Neuron (in vitro differentiated cells): ENCODE data around the gene SPINT2.

ENCODE experiments used
- H2AFZ ChIP-seq: one replicate; pipeline ENCODE4 v1.6.1; 2013; ENCODE audit warnings: low read depth, mild to moderate bottlenecking, inconsistent platforms, low read length, moderate library complexity
- H3K27me3 ChIP-seq: one replicate; pipeline ENCODE4 v1.6.1; 2013; ENCODE audit warnings: low read length; ENCODE audit not compliant: insufficient read depth
- H3K36me3 ChIP-seq: one replicate; pipeline ENCODE4 v1.6.1; 2013; ENCODE audit warnings: low read length; ENCODE audit not compliant: insufficient read depth
- H3K4me1 ChIP-seq: one replicate; pipeline ENCODE4 v1.6.1; 2013; ENCODE audit warnings: low read length; ENCODE audit not compliant: insufficient read depth
- H3K4me3 ChIP-seq: 2 replicates; pipeline ENCODE4 v1.5.1; 2013; ENCODE audit warnings: mild to moderate bottlenecking, low read length, moderate library complexity
- H3K9me3 ChIP-seq: one replicate; pipeline ENCODE4 v1.6.1; 2013; ENCODE audit warnings: low read length

The SPINT2 gene

DNA sequence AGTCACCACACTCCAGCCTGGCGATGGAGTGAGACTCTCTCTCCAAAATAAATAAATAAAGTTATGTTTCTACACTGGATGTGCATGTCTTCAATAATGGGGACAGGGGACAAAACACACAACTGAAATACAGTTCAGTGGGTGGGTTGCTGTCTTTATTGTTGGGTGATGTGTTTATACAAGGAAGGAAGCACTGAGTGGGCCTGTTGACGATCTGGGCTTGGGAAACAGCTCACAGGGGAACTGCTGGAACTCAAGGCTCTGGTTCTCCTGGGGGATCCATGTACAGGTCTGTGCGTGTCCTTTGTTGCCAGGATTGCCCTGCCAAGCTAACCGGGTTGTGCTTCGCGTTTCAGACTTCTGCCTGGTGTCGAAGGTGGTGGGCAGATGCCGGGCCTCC is 18.9 kb downstream of the SPINT2 start:
- H3K4me1 ChIP-seq: peaks cover 20% of the 10 kb centered on the region
- no peak overlapping the region for H3K4me3 ChIP-seq
- no peaks in the 10 kb centered on the region for H3K27me3 ChIP-seq
- H2AFZ ChIP-seq: no peak overlapping the region
- no peaks in the 10 kb centered on the region for H3K36me3 ChIP-seq
- H3K9me3 ChIP-seq: no peaks in the 10 kb centered on the region

DNA sequence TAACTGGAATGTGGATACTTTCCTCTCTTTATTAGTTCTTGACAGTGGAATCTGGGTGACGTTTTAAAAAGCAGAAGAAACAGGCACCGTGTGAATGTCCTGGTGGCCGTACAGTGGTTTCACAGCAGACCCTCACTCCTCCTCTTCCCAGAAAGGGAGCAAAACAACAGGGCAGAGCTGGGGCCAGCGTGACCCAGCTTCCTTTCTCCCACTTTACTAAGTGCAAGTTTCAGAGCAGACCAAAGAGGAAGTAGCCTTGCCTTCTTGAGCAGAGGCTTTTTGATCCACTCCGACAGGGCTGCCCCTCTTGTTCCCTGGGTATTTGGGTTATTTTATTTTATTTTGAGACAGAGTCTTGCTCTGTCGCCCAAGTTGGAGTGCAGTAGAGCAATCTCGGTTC is 20.0 kb downstream of the SPINT2 start:
- no peaks in the 10 kb centered on the region for H3K9me3 ChIP-seq
- H3K4me3 ChIP-seq: no peak overlapping the region
- no peak overlapping the region for H2AFZ ChIP-seq
- no peaks in the 10 kb centered on the region for H3K36me3 ChIP-seq
- H3K27me3 ChIP-seq: no peaks in the 10 kb centered on the region
- peaks cover 19% of the 10 kb centered on the region for H3K4me1 ChIP-seq

DNA sequence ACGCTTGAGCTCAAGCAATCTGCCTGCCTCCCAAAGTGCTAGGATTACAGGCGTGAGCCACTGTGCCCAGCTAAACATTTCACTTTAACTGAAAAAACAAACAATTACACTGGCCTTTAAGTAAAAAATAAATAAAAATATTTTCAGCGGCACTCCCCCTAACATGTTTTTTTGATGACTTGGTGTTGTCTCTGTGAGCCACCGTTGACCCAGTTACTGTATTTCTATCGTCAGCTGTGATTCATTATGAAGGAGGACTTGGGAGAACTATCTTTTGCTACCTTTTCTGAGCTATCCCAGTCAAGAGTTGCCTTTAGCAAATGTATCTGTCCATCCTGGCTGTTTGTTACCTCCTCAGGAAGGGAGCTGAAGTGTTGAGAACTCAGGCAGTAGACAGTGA is 21.2 kb downstream of the SPINT2 start:
- no peak overlapping the region for H2AFZ ChIP-seq
- peaks cover 27% of the 10 kb centered on the region for H3K4me1 ChIP-seq
- H3K27me3 ChIP-seq: no peaks in the 10 kb centered on the region
- H3K4me3 ChIP-seq: no peak overlapping the region
- H3K9me3 ChIP-seq: no peaks in the 10 kb centered on the region
- no peaks in the 10 kb centered on the region for H3K36me3 ChIP-seq

DNA sequence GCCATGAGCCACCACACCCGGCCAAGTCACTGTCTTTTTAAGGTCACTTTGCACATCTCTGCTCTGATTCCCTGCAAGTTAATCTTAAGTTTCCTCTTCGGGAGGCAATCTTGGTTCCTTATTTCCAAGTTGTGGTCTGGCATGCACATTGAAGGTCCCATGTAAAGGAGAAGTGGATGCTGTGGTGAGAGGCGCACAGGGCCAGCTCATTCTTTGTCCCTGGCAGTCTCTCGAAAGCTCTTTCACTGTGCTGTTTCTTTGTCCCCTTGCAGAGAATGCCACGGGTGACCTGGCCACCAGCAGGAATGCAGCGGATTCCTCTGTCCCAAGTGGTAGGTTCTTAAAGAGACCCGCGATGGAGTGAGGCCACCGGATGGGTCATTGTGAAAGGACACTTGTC is 23.2 kb downstream of the SPINT2 start:
- peak overlapping the region; percentile 7 for H2AFZ ChIP-seq
- no peaks in the 10 kb centered on the region for H3K36me3 ChIP-seq
- peaks cover 27% of the 10 kb centered on the region for H3K4me1 ChIP-seq
- no peaks in the 10 kb centered on the region for H3K27me3 ChIP-seq
- no peaks in the 10 kb centered on the region for H3K9me3 ChIP-seq
- no peak overlapping the region for H3K4me3 ChIP-seq

DNA sequence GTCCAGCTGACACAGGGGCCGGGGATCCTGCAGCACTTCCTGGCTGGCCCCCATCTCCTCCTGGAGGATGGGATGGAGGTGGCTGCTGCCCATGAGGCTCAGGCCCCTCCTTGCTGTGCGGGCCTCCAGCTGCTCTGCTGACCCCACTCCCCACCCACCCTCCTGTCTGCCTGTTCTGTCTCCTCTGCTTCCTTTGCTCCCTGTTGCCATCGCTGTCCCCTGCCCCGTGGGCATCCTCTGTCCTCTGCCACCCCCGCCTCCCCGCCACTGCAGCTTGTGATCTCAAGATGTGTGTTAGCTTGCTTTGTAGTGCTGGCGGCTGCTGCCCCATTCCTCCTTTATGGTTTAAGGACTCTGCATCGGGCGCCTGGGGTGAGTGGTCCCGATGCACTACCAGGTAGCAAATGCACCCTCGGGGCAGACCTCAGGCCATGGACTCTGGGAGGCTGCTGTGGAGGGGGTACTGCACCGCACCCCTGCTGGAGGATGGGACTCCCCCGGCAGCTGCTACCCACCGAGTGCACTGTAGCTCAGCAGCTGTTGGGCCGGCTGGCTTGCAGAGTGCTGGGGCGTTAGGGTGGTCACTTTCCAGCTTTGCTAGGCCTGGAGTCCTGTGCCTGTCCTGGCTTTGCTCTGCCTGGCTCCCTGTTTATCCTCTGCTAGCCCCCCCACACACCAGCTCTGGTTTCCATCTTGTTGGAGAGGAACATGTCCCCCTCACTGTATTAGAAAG is 23.9 kb downstream of the SPINT2 start:
- Histone ChIP-seq H3K36me3 (no peaks in the 10 kb centered on the region), H3K9me3 (no peaks in the 10 kb centered on the region)

DNA sequence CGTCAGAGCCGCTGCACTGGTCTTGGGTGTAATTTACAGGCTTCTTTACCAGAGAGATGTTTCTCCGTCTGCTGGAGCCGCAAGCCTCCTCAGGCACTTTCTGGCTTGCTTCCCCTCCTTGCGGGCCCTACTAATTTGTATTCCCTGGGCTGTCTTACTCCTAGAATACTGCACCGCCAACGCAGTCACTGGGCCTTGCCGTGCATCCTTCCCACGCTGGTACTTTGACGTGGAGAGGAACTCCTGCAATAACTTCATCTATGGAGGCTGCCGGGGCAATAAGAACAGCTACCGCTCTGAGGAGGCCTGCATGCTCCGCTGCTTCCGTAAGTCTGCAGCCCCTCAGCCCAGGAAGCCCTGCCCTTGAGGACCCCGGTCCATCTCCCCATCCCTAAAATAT is 25.6 kb downstream of the SPINT2 start:
- Histone ChIP-seq H3K27me3 (no peaks in the 10 kb centered on the region), H3K4me1 (peaks cover 27% of the 10 kb centered on the region), H2AFZ (no peak overlapping the region), H3K36me3 (no peaks in the 10 kb centered on the region), H3K4me3 (no peak overlapping the region), H3K9me3 (no peaks in the 10 kb centered on the region)

More for the DNA sequence above, 23.9 kb downstream of the SPINT2 start:
- Histone ChIP-seq H3K4me3 (no peak overlapping the region), H3K27me3 (no peaks in the 10 kb centered on the region), H3K4me1 (peaks cover 27% of the 10 kb centered on the region), H2AFZ (peak overlapping the region; percentile 7)

DNA sequence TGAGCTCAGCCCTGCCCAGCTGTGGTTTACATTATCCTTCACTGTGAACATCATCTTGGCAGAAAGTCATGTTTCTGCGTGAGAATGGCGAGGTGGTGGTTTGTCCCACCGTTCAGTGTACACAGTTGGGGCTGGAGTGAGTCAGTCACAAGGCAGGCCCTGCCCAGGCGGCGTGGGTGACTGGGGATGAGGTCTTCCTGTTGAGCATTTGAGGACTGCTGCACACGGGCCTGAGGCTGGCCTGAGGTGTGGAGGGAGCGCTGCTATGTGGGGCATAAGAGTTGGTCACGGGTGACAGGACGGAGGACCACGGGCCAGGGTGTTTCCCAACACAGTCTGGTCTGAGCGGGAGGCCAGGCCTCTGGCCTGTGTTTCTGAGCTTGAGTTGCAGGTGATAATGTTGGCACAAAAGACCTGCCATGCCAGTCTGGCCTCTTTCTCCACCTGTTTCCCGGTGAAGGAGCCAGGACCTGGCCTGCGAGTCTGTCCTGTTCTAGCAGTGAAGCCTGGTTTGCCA is 26.3 kb downstream of the SPINT2 start:
- H2AFZ ChIP-seq: no peak overlapping the region
- peaks cover 27% of the 10 kb centered on the region for H3K4me1 ChIP-seq
- H3K36me3 ChIP-seq: no peaks in the 10 kb centered on the region
- H3K4me3 ChIP-seq: no peak overlapping the region
- no peaks in the 10 kb centered on the region for H3K9me3 ChIP-seq
- no peaks in the 10 kb centered on the region for H3K27me3 ChIP-seq

DNA sequence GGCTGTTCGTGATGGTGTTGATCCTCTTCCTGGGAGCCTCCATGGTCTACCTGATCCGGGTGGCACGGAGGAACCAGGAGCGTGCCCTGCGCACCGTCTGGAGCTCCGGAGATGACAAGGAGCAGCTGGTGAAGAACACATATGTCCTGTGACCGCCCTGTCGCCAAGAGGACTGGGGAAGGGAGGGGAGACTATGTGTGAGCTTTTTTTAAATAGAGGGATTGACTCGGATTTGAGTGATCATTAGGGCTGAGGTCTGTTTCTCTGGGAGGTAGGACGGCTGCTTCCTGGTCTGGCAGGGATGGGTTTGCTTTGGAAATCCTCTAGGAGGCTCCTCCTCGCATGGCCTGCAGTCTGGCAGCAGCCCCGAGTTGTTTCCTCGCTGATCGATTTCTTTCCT is 27.5 kb downstream of the SPINT2 start:
- peaks cover 27% of the 10 kb centered on the region for H3K4me1 ChIP-seq
- H2AFZ ChIP-seq: no peak overlapping the region
- no peaks in the 10 kb centered on the region for H3K27me3 ChIP-seq
- H3K36me3 ChIP-seq: no peaks in the 10 kb centered on the region
- H3K9me3 ChIP-seq: no peaks in the 10 kb centered on the region
- no peak overlapping the region for H3K4me3 ChIP-seq

DNA sequence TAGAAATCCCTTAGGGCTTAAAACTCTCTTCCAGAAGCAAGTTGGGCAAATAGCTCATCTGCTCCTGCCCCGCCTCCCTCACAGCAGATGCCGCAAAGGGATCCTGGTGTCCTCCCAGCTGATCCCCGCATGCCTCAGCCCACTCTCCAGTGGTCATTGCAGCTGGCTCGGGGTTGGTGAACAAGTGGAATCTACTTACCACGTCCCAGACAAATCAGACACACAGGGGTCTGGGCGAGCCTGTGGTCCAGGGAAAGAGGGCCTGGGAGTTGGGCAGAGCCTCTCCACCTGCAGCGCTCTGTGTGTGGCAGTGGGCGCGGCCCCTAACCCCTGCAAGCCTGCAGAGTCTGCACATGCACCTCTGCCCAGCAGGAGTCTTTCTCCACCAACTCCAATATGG is 28.9 kb downstream of the SPINT2 start:
- no peaks in the 10 kb centered on the region for H3K9me3 ChIP-seq
- H3K36me3 ChIP-seq: no peaks in the 10 kb centered on the region
- no peaks in the 10 kb centered on the region for H3K27me3 ChIP-seq
- no peak overlapping the region for H3K4me3 ChIP-seq
- H3K4me1 ChIP-seq: peaks cover 15% of the 10 kb centered on the region
- no peak overlapping the region for H2AFZ ChIP-seq

DNA sequence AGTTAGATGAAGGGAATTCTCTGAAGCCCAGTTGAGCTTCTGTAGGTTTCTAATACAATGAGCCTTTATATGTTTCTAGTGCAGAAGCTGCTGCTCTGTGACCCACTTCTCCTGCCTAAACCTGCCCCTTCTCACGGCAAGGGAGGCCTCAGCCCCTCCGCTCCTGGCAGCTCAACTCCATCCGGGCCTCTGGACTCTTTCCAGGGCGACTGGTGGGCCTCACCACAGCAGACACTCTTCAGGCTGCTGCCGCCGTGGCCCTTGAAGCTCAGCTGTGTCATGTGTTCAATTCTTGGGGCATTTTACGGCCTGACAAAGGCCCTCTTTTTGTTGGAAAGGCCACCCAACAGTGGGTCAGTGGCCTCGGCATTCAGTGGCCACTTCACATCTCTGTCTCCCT is 29.7 kb downstream of the SPINT2 start:
- Histone ChIP-seq H3K4me1 (peaks cover 8% of the 10 kb centered on the region), H3K4me3 (no peak overlapping the region), H2AFZ (no peak overlapping the region), H3K36me3 (no peaks in the 10 kb centered on the region), H3K27me3 (no peaks in the 10 kb centered on the region), H3K9me3 (no peaks in the 10 kb centered on the region)

DNA sequence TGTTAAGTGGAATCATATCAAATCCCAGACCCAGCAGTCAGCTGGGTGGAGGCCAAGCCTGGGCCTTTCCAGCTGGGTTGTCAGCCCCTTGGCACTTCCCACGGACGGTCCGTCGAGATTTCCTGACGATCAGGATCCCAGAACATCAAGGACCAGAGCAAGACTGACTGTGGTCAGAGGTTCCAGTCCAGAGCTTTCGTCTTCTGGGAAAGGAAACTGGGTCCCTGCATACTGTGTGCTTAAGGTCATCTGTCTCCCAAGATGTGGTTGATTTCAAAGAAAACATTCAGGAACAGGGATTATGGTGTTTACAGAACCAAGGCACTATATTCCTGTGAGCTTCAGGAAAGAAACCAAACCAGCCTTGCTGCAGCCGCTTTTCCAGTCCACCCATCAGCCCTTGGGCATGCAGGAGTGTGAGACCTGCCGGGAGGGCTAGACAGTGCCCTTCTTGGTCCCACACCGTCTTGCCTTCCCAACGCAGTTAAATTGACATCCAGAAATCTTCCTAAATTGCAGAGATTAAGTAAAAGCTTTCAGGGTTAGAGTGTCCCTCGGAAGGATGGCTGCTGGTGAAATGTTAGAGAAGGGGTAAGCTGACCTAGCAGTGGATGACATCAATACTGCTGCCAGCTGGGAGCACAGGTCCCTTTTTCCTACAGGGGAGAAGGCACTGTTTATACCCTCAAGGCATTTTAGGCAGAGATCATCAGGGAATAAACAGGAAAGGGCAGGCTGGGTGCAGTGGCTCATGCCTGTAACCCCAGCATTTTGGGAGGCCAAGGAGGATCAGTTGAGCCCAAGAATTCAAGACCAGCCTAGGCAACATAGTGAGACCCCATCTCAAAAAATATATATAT is 34.7 kb downstream of the SPINT2 start:
- Histone ChIP-seq H3K4me3 (no peak overlapping the region), H3K4me1 (peaks cover 7% of the 10 kb centered on the region), H3K27me3 (no peaks in the 10 kb centered on the region), H3K36me3 (no peaks in the 10 kb centered on the region), H3K9me3 (no peaks in the 10 kb centered on the region), H2AFZ (no peak overlapping the region)

DNA sequence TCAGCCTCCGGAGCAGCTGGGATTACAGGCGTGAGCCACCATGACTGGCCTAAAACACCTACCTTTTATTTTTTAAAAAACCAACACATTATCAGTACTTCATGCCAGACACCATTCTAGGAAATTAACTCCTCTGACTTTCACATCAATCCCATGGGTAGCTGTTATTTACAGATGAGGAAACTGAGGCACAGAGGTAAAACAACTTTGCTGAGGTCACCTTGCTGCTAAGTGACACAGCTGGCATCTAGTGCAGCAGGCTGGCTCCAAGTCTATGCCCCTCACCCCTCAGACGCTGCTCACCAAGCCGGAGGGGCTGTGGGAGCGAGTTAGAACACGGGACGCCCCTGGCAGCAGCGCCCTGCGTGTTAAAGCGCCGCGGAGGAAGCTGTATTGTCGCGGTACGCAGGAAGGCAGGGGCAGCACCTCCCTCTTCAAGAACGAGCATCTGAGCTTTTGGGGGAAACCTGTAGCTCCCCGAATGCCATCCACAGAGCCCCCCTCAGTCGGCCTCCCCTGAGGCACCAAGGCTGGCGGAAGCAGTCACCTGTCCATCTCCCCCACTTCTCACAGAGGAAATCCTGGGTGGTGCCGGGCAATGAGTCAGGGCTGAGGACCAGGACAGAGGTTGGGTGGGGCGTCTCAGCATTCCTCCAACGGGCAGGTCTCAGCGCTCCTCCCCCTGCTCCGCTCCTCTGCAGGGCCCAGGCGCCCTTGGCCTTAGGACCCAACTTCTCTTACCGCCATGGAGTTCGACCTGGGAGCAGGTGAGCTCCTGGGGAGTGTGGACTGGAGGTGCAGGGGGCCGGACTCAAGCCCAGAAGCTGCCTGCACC is 39.4 kb downstream of the SPINT2 start, which contains the start of gene C19orf33:
Gene C19orf33, plus strand, starts transcription at position 735 of the 835 bp plus-strand sequence. Its CDS starts 11 bp downstream, at position 746.
- no peaks in the 10 kb centered on the region for H3K9me3 ChIP-seq
- peaks cover 8% of the 10 kb centered on the region for H3K36me3 ChIP-seq
- no peak within 1 kb of the TSS for H2AFZ ChIP-seq
- H3K4me3 ChIP-seq: no peak within 1 kb of the TSS
- peaks cover 7% of the 10 kb centered on the region for H3K4me1 ChIP-seq
- no peaks in the 10 kb centered on the region for H3K27me3 ChIP-seq
